MM.1S (cell line): ENCODE measurements around the gene ARGLU1.
"Not testable (repeated sequence)": the region's sequence is repeated elsewhere in the genome, so short reads cannot be mapped to it uniquely, and the experiment has no call there.

Source experiments
- DNase-seq: peaks from one replicate; pipeline ENCODE4 v3.0.0-alpha.2; 2015
- H2AFZ ChIP-seq: fragments of 300-600 bp; sonication (generic); 2 replicates; pipeline ENCODE4 v1.6.0; 2016; ENCODE audit warnings: antibody characterized with exemption, low read length
- H3F3A ChIP-seq: fragments of 300-600 bp; sonication (generic); 2 replicates; pipeline ENCODE4 v1.6.1; 2016; ENCODE audit warnings: mild to moderate bottlenecking, antibody characterized with exemption, low read length, moderate library complexity, mixed read lengths; ENCODE audit not compliant: insufficient read depth
- H3K27ac ChIP-seq: fragments of 300-600 bp; sonication (generic); 2 replicates; pipeline ENCODE4 v1.5.1; 2016; ENCODE audit warnings: mild to moderate bottlenecking, low read length
- H3K27me3 ChIP-seq: fragments of 300-600 bp; sonication (generic); replicated peaks from 2 replicates; pipeline ENCODE4 v1.6.0; 2016; ENCODE audit warnings: low read length; ENCODE audit not compliant: insufficient read depth
- H3K36me3 ChIP-seq: fragments of 300-600 bp; sonication (generic); replicated peaks from 2 replicates; pipeline ENCODE4 v1.6.1; 2016; ENCODE audit warnings: mild to moderate bottlenecking, low read length, mixed read lengths; ENCODE audit not compliant: insufficient read depth
- H3K4me1 ChIP-seq: fragments of 300-600 bp; sonication (generic); 2 replicates; pipeline ENCODE4 v1.6.1; 2016; ENCODE audit warnings: low read length, mixed read lengths
- H3K4me2 ChIP-seq: fragments of 300-600 bp; sonication (generic); 2 replicates; pipeline ENCODE4 v1.6.0; 2016; ENCODE audit warnings: low read depth, low read length
- H3K4me3 ChIP-seq: fragments of 300-600 bp; sonication (generic); 2 replicates; pipeline ENCODE4 v1.5.1; 2016; ENCODE audit warnings: low read length, mixed read lengths
- H3K79me2 ChIP-seq: fragments of 300-600 bp; sonication (generic); 2 replicates; pipeline ENCODE4 v1.6.1; 2016; ENCODE audit warnings: mixed run types, low read length, mixed read lengths
- H3K9ac ChIP-seq: fragments of 300-600 bp; sonication (generic); 2 replicates; pipeline ENCODE4 v1.6.1; 2016; ENCODE audit warnings: low read length, mixed read lengths
- H3K9me2 ChIP-seq: fragments of 300-600 bp; sonication (generic); replicated peaks from 2 replicates; pipeline ENCODE4 v1.6.1; 2016; ENCODE audit warnings: mild to moderate bottlenecking, low read length, mixed read lengths; ENCODE audit not compliant: insufficient read depth
- H3K9me3 ChIP-seq: fragments of 300-600 bp; sonication (generic); replicated peaks from 2 replicates; pipeline ENCODE4 v1.6.1; 2016; ENCODE audit warnings: mild to moderate bottlenecking, low read length, mixed read lengths; ENCODE audit not compliant: insufficient read depth
- H4K20me1 ChIP-seq: fragments of 300-600 bp; sonication (generic); 2 replicates; pipeline ENCODE4 v1.6.1; 2016; ENCODE audit warnings: mild to moderate bottlenecking, low read length, moderate library complexity, mixed read lengths; ENCODE audit not compliant: insufficient read depth
- EZH2 ChIP-seq: fragments of 300-600 bp; sonication (generic); optimal IDR thresholded peaks from 2 replicates; pipeline ENCODE3; 2017; ENCODE audit warnings: low read depth, mild to moderate bottlenecking, antibody characterized with exemption, low read length, mixed read lengths
- EZH2phosphoT487 ChIP-seq: fragments of 300-600 bp; sonication (generic); IDR thresholded peaks from 2 replicates; pipeline ENCODE4 v1.6.1; 2018; ENCODE audit warnings: antibody characterized with exemption, low read length
- TF ChIP-seq, protein P1 (sequence below): fragments of 300-600 bp; sonication (generic); IDR thresholded peaks from 2 replicates; pipeline ENCODE4 v1.5.1; 2016; ENCODE audit warnings: antibody characterized with exemption, low read length, mixed read lengths

Gene ARGLU1

GRCh38 chr13:106609116-106609515, 41.2 kb upstream of the ARGLU1 start:
- H3K9me2 ChIP-seq, result no peaks in the 10 kb centered on the region
- no peaks in the 10 kb centered on the region for H3K79me2 ChIP-seq
- H3K4me1 ChIP-seq, result no peaks in the 10 kb centered on the region
- H2AFZ ChIP-seq, result no peak overlapping the region
- H3K27ac ChIP-seq, result no peak overlapping the region
- H3K9me3 ChIP-seq, result no peaks in the 10 kb centered on the region
- DNase-seq, result no peak
- H3K4me2 ChIP-seq, result no peak overlapping the region
- H3K4me3 ChIP-seq, result no peak overlapping the region
- no peak overlapping the region for H3K9ac ChIP-seq
- TF ChIP-seq EZH2 (no peak), EZH2phosphoT487 (no peak)
- TF ChIP-seq, protein P1, sequence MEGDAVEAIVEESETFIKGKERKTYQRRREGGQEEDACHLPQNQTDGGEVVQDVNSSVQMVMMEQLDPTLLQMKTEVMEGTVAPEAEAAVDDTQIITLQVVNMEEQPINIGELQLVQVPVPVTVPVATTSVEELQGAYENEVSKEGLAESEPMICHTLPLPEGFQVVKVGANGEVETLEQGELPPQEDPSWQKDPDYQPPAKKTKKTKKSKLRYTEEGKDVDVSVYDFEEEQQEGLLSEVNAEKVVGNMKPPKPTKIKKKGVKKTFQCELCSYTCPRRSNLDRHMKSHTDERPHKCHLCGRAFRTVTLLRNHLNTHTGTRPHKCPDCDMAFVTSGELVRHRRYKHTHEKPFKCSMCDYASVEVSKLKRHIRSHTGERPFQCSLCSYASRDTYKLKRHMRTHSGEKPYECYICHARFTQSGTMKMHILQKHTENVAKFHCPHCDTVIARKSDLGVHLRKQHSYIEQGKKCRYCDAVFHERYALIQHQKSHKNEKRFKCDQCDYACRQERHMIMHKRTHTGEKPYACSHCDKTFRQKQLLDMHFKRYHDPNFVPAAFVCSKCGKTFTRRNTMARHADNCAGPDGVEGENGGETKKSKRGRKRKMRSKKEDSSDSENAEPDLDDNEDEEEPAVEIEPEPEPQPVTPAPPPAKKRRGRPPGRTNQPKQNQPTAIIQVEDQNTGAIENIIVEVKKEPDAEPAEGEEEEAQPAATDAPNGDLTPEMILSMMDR, result no peak
- no peaks in the 10 kb centered on the region for H3K36me3 ChIP-seq
- no peaks in the 10 kb centered on the region for H4K20me1 ChIP-seq
- no peaks in the 10 kb centered on the region for H3K27me3 ChIP-seq
- no peaks in the 10 kb centered on the region for H3F3A ChIP-seq

- H3K9me2 ChIP-seq, result no peaks in the 10 kb centered on the region
- H3K4me1 ChIP-seq, result no peaks in the 10 kb centered on the region
- no peak for DNase-seq
- H3K36me3 ChIP-seq, result no peaks in the 10 kb centered on the region
- H3K27ac ChIP-seq, result no peak overlapping the region
- no peaks in the 10 kb centered on the region for H3K27me3 ChIP-seq
- no peak overlapping the region for H3K9ac ChIP-seq
- no peak for TF ChIP-seq EZH2phosphoT487
- no peak for TF ChIP-seq EZH2
- TF ChIP-seq, protein P1, result no peak
- no peak overlapping the region for H3K4me2 ChIP-seq
- no peaks in the 10 kb centered on the region for H4K20me1 ChIP-seq
- H3K4me3 ChIP-seq, result no peak overlapping the region
- no peak overlapping the region for H2AFZ ChIP-seq
- H3F3A ChIP-seq, result no peaks in the 10 kb centered on the region
- no peaks in the 10 kb centered on the region for H3K79me2 ChIP-seq
- H3K9me3 ChIP-seq, result no peaks in the 10 kb centered on the region
Observed at GRCh38 chr13:106603546-106603945, 35.6 kb upstream of the ARGLU1 start.

DNA sequence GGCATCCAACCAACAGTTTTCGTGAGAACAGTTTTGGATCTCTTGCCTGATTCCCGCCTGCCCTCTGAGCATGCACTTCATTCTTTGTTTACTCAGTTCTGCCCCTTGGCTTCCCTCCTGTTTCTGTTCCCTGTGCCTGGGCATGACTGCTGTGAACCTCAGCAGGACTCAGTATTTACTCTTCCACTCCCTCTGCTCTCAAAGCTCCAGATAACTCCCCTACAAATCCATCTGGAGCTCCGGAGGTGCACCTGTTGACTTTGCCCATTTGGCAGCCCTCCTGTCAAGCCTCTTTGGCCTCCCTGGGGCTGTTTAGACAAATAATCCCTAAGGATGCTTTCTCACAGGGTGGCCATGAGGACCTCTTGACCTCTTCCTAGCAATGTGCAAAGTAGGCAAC, 34.2 kb upstream of the ARGLU1 start:
- no peaks in the 10 kb centered on the region for H3K4me1 ChIP-seq
- no peaks in the 10 kb centered on the region for H3K36me3 ChIP-seq
- H2AFZ ChIP-seq, result no peak overlapping the region
- H3K79me2 ChIP-seq, result no peaks in the 10 kb centered on the region
- no peaks in the 10 kb centered on the region for H3K27me3 ChIP-seq
- H3K4me3 ChIP-seq, result no peak overlapping the region
- no peaks in the 10 kb centered on the region for H3K9me3 ChIP-seq
- no peak for DNase-seq
- H3K4me2 ChIP-seq, result no peak overlapping the region
- no peak overlapping the region for H3K9ac ChIP-seq
- H3K9me2 ChIP-seq, result no peaks in the 10 kb centered on the region
- no peak overlapping the region for H3K27ac ChIP-seq
- H4K20me1 ChIP-seq, result no peaks in the 10 kb centered on the region
- TF ChIP-seq EZH2phosphoT487 (no peak), EZH2 (no peak)
- TF ChIP-seq, protein P1, result no peak
- H3F3A ChIP-seq, result no peaks in the 10 kb centered on the region

GRCh38 chr13:106601489-106601888, 33.6 kb upstream of the ARGLU1 start:
- Histone ChIP-seq H3K9me3 (no peaks in the 10 kb centered on the region), H3K36me3 (no peaks in the 10 kb centered on the region), H4K20me1 (no peaks in the 10 kb centered on the region), H2AFZ (no peak overlapping the region), H3K4me1 (no peaks in the 10 kb centered on the region), H3K4me3 (no peak overlapping the region), H3K27me3 (no peaks in the 10 kb centered on the region), H3F3A (no peaks in the 10 kb centered on the region), H3K79me2 (no peaks in the 10 kb centered on the region), H3K9me2 (no peaks in the 10 kb centered on the region), H3K27ac (no peak overlapping the region), H3K4me2 (no peak overlapping the region), H3K9ac (no peak overlapping the region)
- DNase-seq, result no peak
- TF ChIP-seq, protein P1, result no peak
- no peak for TF ChIP-seq EZH2phosphoT487

GRCh38 chr13:106600798-106601135, 32.8 kb upstream of the ARGLU1 start:
- H2AFZ ChIP-seq, H3K9me3 ChIP-seq, DNase-seq: not testable (repeated sequence)

More at GRCh38 chr13:106600798-106601135, 32.8 kb upstream of the ARGLU1 start:
- not testable (repeated sequence) for H3K27ac ChIP-seq, H4K20me1 ChIP-seq, H3K9ac ChIP-seq, H3F3A ChIP-seq, H3K4me3 ChIP-seq, H3K4me1 ChIP-seq, H3K9me2 ChIP-seq, H3K36me3 ChIP-seq, H3K4me2 ChIP-seq, H3K79me2 ChIP-seq, H3K27me3 ChIP-seq
